ENCODE measurements around the gene NDUFV3. TPM values are rescaled to one million over a fixed set of nuclear protein-coding genes. Genes with fewer than 3 reads are reported as not detected.
"Not testable (repeated sequence)": the region's sequence is repeated elsewhere in the genome, so short reads cannot be mapped to it uniquely, and the experiment has no call there.

The NDUFV3 gene
- total RNA-seq, 4 donors from 2014 or later: 53.6 to 79.1 (median 72.1) TPM

DNA sequence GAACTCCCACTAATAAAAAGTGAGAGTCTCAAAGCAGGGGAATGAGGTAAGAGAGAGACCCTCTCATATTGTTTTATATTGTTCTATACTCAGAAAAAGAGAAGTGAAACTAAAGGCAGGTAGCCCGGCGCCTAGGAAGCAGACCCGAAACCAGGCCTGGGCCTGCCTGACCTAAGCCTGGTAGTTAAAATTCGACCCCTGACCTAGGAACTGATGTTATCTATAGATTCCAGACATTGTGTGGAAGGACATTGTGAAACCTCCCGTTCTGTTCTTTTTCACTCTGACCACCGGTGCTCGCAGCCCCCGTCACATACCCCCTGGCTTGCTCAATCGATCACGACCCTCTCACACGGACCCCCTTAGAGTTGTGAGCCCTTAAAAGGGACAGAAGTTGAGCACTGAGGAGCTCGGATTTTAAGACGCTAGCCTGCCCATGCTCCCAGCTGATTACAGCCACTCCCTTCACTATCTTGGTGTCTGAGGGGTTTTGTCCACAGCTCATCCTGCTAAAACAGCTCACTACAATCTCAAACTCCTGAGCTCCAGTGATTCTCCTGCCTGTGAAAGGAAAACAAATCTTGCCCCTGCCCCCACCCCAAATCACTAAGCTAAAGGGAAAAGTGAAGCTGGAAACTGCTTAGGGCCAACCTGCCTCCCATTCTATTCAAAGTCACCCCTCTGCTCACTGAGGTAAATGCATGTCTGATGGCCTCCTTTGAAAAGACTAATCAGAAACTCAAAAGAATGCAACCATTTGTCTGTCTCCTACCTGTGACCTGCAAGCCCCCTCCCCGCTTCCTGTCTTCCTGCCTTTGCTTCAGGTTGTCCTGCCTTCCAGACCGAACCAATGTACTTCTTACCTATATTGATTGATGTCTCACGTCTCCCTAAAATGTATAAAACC, 44.2 kb downstream of the NDUFV3 start:
- not testable (repeated sequence) for H3K27me3 ChIP-seq, H3K9me3 ChIP-seq, ATAC-seq, H3K27ac ChIP-seq, H3K4me3 ChIP-seq, H3K36me3 ChIP-seq
- peaks cover 0 to 15% (median 3%) of the 10 kb centered on the region in 3 donors for H3K4me1 ChIP-seq
- WGBS, 2 donors (ENCODE audit: low coverage in 1 of 2): 73 to 85% methylated on average over 5 to 8 of the region's 16 CpGs

DNA sequence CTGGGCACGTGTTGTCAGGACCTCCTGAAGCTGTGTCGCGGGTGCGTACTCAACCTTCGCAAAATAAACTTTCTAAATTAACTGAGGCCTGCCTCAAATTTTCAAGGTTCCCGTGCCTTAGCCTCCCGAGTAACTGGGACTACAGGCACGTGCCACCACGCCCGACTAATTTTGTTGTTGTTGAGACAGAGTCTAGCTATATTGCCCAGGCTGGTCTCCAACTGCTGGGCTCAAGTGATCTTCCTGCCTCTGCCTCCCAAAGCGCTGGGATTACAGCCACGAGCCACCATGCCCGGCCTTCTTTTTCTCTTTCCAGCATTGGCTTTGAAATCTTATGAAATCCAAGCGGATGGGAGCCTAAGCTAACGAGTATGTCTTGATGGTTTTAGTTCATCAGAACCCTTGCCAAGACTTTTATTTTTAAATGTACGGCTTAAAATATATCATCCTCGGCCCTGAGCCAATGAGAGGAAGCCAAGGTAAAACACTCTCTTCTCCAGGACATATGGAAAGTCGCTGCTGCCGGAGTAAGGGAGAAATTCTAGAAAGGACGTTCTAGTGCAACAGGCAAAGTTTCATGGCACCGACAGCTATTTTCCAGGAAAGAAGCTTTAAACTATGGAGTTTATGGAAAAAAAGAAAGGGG, 45.0 kb downstream of the NDUFV3 start:
- Histone ChIP-seq H3K4me3 (no peak overlapping the region), H3K36me3 (no peaks in the 10 kb centered on the region), H3K9me3 (no peaks in the 10 kb centered on the region), H3K27ac (no peak overlapping the region), H3K4me1 (peaks cover 0 to 15% (median 3%) of the 10 kb centered on the region in 3 donors), H3K27me3 (no peaks in the 10 kb centered on the region)
- ATAC-seq: no peak
- TF ChIP-seq, protein P1, sequence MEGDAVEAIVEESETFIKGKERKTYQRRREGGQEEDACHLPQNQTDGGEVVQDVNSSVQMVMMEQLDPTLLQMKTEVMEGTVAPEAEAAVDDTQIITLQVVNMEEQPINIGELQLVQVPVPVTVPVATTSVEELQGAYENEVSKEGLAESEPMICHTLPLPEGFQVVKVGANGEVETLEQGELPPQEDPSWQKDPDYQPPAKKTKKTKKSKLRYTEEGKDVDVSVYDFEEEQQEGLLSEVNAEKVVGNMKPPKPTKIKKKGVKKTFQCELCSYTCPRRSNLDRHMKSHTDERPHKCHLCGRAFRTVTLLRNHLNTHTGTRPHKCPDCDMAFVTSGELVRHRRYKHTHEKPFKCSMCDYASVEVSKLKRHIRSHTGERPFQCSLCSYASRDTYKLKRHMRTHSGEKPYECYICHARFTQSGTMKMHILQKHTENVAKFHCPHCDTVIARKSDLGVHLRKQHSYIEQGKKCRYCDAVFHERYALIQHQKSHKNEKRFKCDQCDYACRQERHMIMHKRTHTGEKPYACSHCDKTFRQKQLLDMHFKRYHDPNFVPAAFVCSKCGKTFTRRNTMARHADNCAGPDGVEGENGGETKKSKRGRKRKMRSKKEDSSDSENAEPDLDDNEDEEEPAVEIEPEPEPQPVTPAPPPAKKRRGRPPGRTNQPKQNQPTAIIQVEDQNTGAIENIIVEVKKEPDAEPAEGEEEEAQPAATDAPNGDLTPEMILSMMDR (IDR thresholded peaks at IDR 0.05): no peak
- TF ChIP-seq EP300 (IDR thresholded peaks at IDR 0.05): no peak
- TF ChIP-seq POLR2AphosphoS5 (IDR thresholded peaks at IDR 0.05): no peak
- TF ChIP-seq POLR2A (IDR thresholded peaks at IDR 0.05): no peak
- WGBS, 2 donors (ENCODE audit: low coverage in 1 of 2): 75 to 76% methylated on average over 17 to 20 of the region's 21 CpGs

DNA sequence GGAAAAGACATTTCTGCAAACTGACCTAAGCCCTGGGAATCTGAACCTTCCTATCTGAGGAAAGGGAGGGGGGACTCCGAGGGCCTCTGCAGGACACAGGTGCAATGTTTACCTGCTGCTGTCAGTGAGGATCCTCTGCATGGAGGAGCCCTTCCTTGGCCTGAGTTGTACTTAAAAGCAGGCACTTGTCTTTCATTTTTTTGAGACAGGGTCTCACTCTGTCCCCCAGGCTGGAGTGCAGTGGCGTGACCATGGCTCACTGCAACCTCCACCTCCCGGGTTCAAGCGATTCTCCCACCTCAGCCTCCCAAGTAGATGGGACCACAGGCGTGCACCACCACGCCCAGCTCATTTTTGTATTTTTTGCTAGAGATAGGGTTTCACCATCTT, 45.5 kb downstream of the NDUFV3 start:
- H3K36me3 ChIP-seq, ATAC-seq, H3K27me3 ChIP-seq, H3K9me3 ChIP-seq, H3K4me3 ChIP-seq, H3K27ac ChIP-seq: not testable (repeated sequence)
- H3K4me1 ChIP-seq: peaks cover 0 to 15% (median 3%) of the 10 kb centered on the region in 3 donors
- 45 to 64% methylated on average over 1 of the region's 6 CpGs for WGBS, 2 donors (ENCODE audit: low coverage in 1 of 2)

- Histone ChIP-seq H3K27me3 (no peaks in the 10 kb centered on the region), H3K36me3 (no peaks in the 10 kb centered on the region), H3K4me3 (no peak overlapping the region), H3K27ac (peak overlapping the region; percentile 1 to 70 (median 68)), H3K9me3 (no peaks in the 10 kb centered on the region), H3K4me1 (peaks cover 0 to 15% (median 3%) of the 10 kb centered on the region in 3 donors)
- TF ChIP-seq POLR2AphosphoS5 (IDR thresholded peaks at IDR 0.05): peak; percentile 91
- no peak for TF ChIP-seq POLR2A (IDR thresholded peaks at IDR 0.05)
- 11 to 28% methylated on average over 14 to 15 of the region's 16 CpGs for WGBS, 2 donors (ENCODE audit: low coverage in 1 of 2)
- peak; percentile 100 for ATAC-seq
Measured at GRCh38 chr21:42939582-42940413, 46.7 kb downstream of the NDUFV3 start.

- TF ChIP-seq, protein P1 (IDR thresholded peaks at IDR 0.05): no peak
- TF ChIP-seq EP300 (IDR thresholded peaks at IDR 0.05) (no peak), POLR2A (IDR thresholded peaks at IDR 0.05) (no peak), POLR2AphosphoS5 (IDR thresholded peaks at IDR 0.05) (no peak)
- Histone ChIP-seq H3K4me1 (peaks cover 0 to 15% (median 3%) of the 10 kb centered on the region in 3 donors), H3K27ac (no peak overlapping the region), H3K9me3 (no peaks in the 10 kb centered on the region), H3K27me3 (no peaks in the 10 kb centered on the region), H3K4me3 (no peak overlapping the region), H3K36me3 (no peaks in the 10 kb centered on the region)
- no peak for ATAC-seq
- WGBS, 2 donors (ENCODE audit: low coverage in 1 of 2): 82 to 92% methylated on average over 2 to 6 of the region's 6 CpGs
Measured at GRCh38 chr21:42941696-42942085, 48.6 kb downstream of the NDUFV3 start.

DNA sequence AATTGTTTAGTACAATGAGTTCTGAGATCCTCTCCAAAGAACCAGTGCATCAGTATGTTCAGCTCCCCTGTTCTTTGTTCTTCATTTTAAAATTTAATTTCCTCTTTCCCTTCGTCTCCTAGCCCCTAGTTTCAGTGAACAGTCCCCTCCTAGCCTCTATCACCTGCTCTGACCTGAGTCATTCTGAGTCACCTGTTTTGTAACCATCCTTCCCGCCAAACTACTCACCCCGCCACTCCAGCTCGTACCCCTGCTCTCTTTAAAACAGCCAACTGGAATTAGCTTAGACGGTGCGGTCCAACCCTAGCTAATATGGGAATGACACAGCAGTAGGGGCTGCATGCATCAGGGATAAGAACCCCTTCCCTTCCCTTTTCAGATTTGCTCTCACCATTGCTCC, 49.1 kb downstream of the NDUFV3 start:
- TF ChIP-seq, protein P1 (IDR thresholded peaks at IDR 0.05): no peak
- no peak for TF ChIP-seq POLR2AphosphoS5 (IDR thresholded peaks at IDR 0.05)
- TF ChIP-seq EP300 (IDR thresholded peaks at IDR 0.05): no peak
- no peak for TF ChIP-seq POLR2A (IDR thresholded peaks at IDR 0.05)
- WGBS, 2 donors (ENCODE audit: low coverage in 1 of 2): 87 to 95% methylated on average over 3 to 4 of the region's 6 CpGs
- H3K27ac ChIP-seq: no peak overlapping the region
- peaks cover 0 to 15% (median 3%) of the 10 kb centered on the region in 3 donors for H3K4me1 ChIP-seq
- no peaks in the 10 kb centered on the region for H3K27me3 ChIP-seq
- H3K4me3 ChIP-seq: no peak overlapping the region
- no peak for ATAC-seq
- no peaks in the 10 kb centered on the region for H3K36me3 ChIP-seq
- no peaks in the 10 kb centered on the region for H3K9me3 ChIP-seq

- 77 to 91% methylated on average over 8 to 11 of the region's 13 CpGs for WGBS, 2 donors (ENCODE audit: low coverage in 1 of 2)
- H3K27me3 ChIP-seq, H3K4me1 ChIP-seq, H3K27ac ChIP-seq, H3K4me3 ChIP-seq, H3K36me3 ChIP-seq, H3K9me3 ChIP-seq, ATAC-seq: not testable (repeated sequence)
Measured at GRCh38 chr21:42949094-42949755, 56.1 kb downstream of the NDUFV3 start.

DNA sequence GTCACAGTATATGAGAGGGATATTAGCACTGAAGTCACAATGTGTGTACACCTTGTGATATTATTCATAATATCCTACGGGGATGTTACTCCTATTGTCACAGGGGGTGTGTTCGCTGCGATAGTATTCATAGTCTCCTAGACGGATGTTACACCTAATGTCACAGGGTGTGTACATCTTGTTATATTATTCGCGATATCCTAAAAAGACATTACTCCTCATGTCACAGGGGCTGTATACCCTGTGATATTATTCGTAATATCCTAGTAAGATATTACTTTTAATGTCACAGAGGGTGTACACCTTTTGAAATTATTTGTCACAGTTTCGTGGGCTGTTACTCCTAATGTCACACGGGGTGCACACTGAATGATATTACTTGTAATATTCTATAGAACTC, 58.1 kb downstream of the NDUFV3 start:
- ATAC-seq, H3K36me3 ChIP-seq, H3K27ac ChIP-seq, H3K4me1 ChIP-seq, H3K9me3 ChIP-seq, H3K27me3 ChIP-seq, H3K4me3 ChIP-seq: not testable (repeated sequence)
- 93 to 98% methylated on average over 7 to 9 of the region's 9 CpGs for WGBS, 2 donors (ENCODE audit: low coverage in 1 of 2)

Data from gastroesophageal sphincter (tissue), 4 donors.